ENCODE measurements around the gene COL12A1. TPM values are rescaled to one million over a fixed set of nuclear protein-coding genes. Genes with fewer than 3 reads are reported as not detected.

The COL12A1 gene
- 1.6 TPM for total RNA-seq

GRCh38 chr6:75205776-75206575 lies at the start of gene COL12A1:
Gene COL12A1 (minus strand): TSS chr6:75206053. CDS start chr6:75202792, 3,261 bp downstream.
- peak; percentile 32 for ATAC-seq
- no peak for DNase-seq (ENCODE audit: low spot score)

GRCh38 chr6:75250552-75250951 lies 44.7 kb upstream of the COL12A1 start:
- DNase-seq (ENCODE audit: low spot score) (no peak), ATAC-seq (no peak)

- DNase-seq (ENCODE audit: low spot score): no peak
- ATAC-seq: no peak
These were observed 44.0 kb upstream of the COL12A1 start for GRCh38 chr6:75249837-75250236.

- DNase-seq (ENCODE audit: low spot score) (no peak), ATAC-seq (no peak)
These were observed 40.5 kb upstream of the COL12A1 start for GRCh38 chr6:75246386-75246785.

- no peak for DNase-seq (ENCODE audit: low spot score)
- ATAC-seq: peak; percentile 15
These were observed 38.3 kb upstream of the COL12A1 start for GRCh38 chr6:75244063-75244584.

- peak; percentile 92 for DNase-seq (ENCODE audit: low spot score)
- peak; percentile 99 for ATAC-seq
These were observed 37.6 kb upstream of the COL12A1 start, which contains the start of gene COX7A2 for GRCh38 chr6:75243333-75244062. Gene COX7A2 (minus strand): TSS chr6:75243801. CDS start chr6:75243734, 67 bp downstream.

- DNase-seq (ENCODE audit: low spot score) (no peak), ATAC-seq (no peak)
These were observed 30.8 kb upstream of the COL12A1 start for GRCh38 chr6:75236630-75237029.

- DNase-seq (ENCODE audit: low spot score) (no peak), ATAC-seq (no peak)
These were observed 29.4 kb upstream of the COL12A1 start for GRCh38 chr6:75235271-75235670.

GRCh38 chr6:75234126-75234865 lies 28.4 kb upstream of the COL12A1 start:
- DNase-seq (ENCODE audit: low spot score) (no peak), ATAC-seq (no peak)

- ATAC-seq (no peak), DNase-seq (ENCODE audit: low spot score) (no peak)
These were observed 27.3 kb upstream of the COL12A1 start for GRCh38 chr6:75233092-75233615.

GRCh38 chr6:75230484-75231325 lies 24.9 kb upstream of the COL12A1 start:
- DNase-seq (ENCODE audit: low spot score) (no peak), ATAC-seq (peak; percentile 98)

- DNase-seq (ENCODE audit: low spot score) (no peak), ATAC-seq (peak; percentile 92)
These were observed 18.6 kb upstream of the COL12A1 start for GRCh38 chr6:75224303-75224926.

GRCh38 chr6:75223428-75223827 lies 17.6 kb upstream of the COL12A1 start:
- DNase-seq (ENCODE audit: low spot score) (no peak), ATAC-seq (no peak)

GRCh38 chr6:75222261-75222660 lies 16.4 kb upstream of the COL12A1 start:
- no peak for ATAC-seq
- no peak for DNase-seq (ENCODE audit: low spot score)

GRCh38 chr6:75221116-75221515 lies 15.3 kb upstream of the COL12A1 start:
- DNase-seq (ENCODE audit: low spot score) (no peak), ATAC-seq (no peak)

GRCh38 chr6:75220357-75220756 lies 14.5 kb upstream of the COL12A1 start:
- DNase-seq (ENCODE audit: low spot score) (no peak), ATAC-seq (no peak)

- no peak for DNase-seq (ENCODE audit: low spot score)
- no peak for ATAC-seq
These were observed 13.4 kb upstream of the COL12A1 start for GRCh38 chr6:75219263-75219662.

GRCh38 chr6:75217193-75217592 lies 11.3 kb upstream of the COL12A1 start:
- DNase-seq (ENCODE audit: low spot score) (no peak), ATAC-seq (peak; percentile 34)

GRCh38 chr6:75215291-75215690 lies 9.4 kb upstream of the COL12A1 start:
- DNase-seq (ENCODE audit: low spot score) (no peak), ATAC-seq (peak; percentile 37)
